Right kidney (tissue), 9 donors: ENCODE measurements around the gene CPN2.

Source experiments
- DNase-seq: peaks from one replicate; pipeline ENCODE4 v3.0.0-alpha.2; 2016
- long read RNA-seq, 8 donors: transcript quantifications; one replicate each; lab custom pipeline, GENCODE V29; 2026

The CPN2 gene
- long read RNA-seq, donor 1, result 0 reads
- long read RNA-seq, donor 2, result 0 reads
- long read RNA-seq, donor 3, result 0 reads
- long read RNA-seq, donor 4, result 0 reads
- long read RNA-seq, donor 5, result 0 reads
- long read RNA-seq, donor 6, result 0 reads
- long read RNA-seq, donor 7, result 0 reads
- long read RNA-seq, donor 8, result 0 reads

DNA sequence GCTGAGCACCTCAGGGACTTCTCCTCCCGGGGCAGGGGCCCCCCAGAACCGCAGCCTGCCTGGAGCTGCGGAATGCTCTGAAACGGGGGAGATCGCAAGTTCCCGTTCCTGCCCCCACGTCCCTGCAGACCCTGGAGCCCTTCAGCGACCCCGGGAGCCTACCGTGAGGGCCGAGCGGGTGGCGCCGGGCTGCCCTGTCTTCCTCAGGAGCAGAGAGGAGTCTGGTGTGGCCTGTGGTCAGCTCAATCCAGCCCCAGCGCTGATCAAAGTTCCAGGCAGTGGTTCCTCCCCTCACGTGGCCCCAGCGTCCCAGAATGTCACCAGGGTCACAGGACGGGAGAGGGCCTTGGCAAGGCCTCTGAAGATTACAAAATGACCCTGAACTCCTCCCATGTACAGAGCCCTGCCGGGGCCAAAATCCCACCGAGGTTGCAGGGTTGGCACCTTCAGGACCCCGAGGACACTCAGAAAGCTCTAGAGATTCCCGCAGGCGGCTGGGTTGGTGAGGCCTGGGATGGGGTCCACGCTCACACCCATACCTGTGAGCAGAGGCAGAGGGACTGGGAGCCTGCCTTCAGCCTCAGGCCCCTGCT lies at the start of gene CPN2:
Gene CPN2 (minus strand): TSS at position 249 of the 593 bp plus-strand sequence. CDS start 8,626 bp downstream, outside the sequence.
- DNase-seq, result no peak

DNA sequence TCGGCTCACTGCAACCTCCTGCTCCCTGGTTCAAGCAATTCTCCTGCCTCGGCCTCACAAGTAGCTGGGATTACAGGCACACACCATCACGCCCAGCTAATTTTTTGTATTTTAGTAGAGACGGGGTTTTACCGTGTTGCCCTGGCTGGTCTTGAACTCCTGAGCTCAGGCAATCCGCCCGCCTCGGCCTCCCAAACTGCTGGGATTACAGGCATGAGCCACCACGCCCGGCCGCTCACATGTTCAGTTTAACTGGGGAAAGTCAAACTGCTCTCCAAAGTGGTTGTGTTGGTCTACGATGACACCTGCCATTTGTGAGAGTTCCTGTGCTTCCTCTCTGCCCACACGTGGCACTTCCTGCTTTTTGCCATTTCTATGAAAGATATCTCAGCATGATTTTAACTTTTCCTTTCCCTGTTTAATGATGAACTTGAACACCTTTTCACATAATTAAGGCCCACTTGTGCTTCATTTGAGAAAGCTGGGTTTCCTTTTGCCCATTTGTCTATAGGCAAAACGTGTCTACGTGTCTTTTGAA lies 48.8 kb upstream of the CPN2 start:
- DNase-seq, result no peak

- DNase-seq, result no peak
Observed at GRCh38 chr3:194399166-194399565, 48.0 kb upstream of the CPN2 start, which contains the start of gene GP5. Gene GP5, minus strand, starts transcription at chr3:194399266. Its CDS starts 984 bp downstream, at chr3:194398282.

DNA sequence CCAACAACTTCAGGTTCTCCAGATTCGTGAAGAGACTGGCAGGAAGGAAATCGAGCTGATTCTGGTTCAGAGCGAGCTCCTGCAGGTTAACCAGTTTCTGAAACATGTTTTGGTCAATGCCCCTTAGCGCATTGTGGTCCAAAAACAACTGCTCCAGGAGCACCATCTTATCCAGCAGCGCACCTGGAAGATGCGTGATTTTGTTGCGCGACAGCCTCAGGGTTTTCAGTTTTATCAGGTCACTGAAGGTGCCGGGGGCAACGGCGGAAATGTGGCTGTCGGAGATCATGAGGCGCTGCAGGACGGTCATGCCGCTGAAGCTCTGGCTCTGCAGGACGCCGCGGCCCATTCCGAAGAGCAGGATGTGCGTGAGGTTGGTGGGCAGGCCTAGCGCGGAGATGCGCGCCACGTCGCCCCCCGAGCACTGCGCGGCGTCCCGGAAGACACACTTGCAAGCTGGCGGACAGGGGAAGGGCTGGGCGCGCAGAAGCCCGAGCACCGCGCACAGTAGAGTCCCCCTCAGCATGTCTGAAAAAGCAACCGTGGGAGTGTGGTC lies 46.7 kb upstream of the CPN2 start:
- peak; percentile 65 for DNase-seq

DNA sequence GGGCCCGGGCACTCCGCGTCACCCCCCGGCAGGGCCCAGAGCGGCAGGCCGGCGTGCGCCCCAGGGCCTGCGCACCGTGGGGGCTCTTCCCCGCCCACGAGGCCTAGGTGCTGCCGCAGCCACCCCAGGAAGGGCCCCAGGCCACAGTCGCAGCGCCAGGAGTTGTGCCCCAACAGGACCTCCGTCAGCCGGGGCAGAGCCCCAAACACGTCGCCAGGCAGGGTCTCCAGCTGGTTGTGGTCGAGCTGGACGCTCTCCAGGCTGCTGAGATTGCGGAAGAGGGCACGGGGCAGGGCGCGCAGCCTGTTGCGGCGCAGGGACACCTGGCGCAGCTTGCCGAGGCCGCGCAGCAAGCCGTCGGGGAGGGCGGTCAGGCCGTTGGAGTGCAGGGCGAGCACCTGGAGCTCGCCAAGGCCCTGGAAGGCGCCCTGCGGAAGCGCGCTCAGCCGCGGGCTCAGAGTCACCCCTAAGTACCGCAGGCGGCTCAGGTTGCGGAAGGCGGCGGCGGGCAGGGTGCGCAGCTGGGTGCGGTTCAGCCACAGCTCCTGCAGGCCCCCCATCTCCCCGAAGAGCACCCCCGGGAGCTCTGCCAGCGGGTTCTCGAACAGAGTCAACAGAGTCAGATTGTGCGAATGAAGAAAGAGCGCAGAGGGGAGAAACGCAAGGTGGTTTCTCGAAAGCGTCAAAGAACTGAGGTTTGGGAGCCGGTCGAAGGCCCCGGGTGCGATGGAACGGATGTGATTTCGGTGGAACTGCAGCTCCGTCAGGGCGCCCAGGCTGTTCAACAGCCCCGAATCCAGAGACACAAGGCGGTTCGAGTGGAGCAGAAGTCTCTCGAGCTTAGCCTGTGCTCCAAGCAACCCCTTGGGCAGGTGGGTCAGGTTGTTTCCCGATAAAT lies 46.0 kb upstream of the CPN2 start:
- peak; percentile 71 for DNase-seq

DNA sequence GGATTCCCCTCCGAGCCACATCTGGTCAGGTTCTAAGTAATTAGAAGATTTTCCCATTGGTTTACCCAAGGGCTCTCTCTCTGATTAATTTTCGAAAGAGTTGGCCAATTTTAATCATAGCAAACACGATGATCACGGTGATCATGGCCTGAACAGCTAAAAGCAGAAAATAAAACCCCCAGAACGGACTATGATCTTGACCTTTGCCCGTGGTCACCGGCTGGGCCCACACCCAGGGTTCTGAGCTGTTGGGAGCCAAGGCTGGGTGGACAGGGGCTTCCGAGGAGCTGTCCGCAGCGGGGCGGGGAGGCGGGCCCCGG lies 45.4 kb upstream of the CPN2 start:
- no peak for DNase-seq

DNA sequence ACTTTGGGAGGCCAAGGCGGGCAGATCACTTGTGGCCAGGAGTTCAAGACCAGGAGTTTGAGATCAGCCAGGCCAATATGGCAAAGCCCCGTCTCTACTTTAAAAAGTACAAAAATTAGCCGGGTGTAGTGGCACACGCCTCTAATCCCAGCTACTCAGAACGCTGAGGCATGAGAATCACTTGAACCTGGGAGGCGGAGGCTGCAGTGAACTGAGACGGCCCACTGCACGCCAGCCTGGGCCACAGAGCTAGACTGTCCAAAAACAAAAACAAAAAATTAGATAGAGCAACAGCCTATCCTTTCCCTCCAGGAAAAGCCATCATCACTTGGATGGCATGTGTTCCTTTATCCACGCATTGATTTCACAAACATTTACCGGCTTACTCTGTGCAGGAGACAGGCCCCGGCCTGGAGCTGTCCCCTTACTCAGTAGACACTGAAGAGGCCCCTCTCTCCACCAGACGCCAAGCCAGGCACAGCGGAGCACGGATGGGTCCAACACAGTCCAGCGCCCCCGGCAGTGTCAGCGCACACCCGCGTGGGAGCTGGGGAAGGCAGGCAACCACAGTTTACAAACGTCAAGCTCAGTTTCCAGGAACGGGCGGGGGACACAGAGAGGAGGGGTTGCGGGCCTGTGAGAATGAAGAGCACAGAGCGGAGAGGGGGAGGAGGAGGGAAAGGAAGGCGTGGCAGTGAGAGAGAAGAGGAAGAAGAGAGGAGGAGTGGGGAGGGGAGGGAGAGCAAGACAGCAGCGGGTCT lies 44.8 kb upstream of the CPN2 start:
- DNase-seq, result peak; percentile 70

DNA sequence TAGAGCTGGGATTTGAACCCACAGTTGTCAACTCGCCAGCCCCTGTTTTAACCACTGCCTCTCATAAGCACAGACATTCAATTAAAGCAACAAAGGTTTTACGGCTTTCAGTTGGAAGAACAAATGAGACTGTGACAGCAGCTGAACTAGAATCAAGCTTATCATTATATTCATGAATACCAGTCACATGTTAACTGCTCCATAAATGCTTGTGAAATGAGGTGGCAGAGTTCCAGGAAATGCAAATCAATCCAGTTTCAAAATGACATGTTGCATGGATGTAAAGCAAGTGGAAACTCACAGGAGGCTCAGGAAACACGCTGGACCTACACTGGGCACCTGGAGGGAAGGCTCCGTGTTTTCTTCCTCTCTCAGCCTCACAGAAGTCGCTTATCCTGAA lies 44.1 kb upstream of the CPN2 start:
- DNase-seq, result peak; percentile 26

DNA sequence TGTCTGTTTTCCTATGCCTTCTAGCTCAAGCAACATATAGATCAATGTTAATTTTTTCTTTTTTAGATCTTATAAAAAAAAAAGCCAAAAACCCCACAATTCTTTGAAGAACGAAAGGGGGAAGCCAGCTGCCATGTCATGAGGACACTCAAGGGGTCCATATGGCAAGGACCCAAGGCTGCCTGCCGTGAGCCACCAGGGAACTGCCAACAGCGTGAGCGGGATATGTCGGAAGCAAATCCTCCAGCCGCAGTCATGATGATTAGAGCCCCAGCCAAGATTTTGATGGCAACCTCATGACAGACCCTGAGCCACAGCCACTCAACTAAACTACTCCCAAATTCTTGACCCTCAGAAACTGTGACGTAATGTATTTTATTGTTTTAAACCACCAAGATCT lies 41.4 kb upstream of the CPN2 start:
- DNase-seq, result no peak

- DNase-seq, result no peak
Observed at GRCh38 chr3:194390835-194391234, 39.7 kb upstream of the CPN2 start.

DNA sequence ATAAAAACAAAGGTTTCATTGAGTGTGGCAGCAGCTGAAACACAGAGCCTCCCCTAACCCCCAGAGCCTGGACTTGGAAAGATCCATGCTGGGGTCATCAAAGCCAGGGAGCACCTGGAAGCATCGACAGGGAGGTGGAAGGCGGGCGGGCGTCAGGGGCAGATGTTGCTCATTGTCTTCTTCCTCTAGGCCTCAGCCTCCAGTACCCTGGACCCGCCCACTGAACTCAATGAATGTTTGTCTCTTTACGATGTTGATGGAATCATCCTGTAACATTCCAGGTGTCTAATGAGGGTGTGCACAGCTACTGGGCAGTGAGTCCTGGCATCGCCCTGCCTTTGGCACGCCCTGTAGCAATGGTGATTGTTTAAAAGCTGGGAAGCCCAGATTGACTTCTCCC lies 38.1 kb upstream of the CPN2 start:
- DNase-seq, result no peak

DNA sequence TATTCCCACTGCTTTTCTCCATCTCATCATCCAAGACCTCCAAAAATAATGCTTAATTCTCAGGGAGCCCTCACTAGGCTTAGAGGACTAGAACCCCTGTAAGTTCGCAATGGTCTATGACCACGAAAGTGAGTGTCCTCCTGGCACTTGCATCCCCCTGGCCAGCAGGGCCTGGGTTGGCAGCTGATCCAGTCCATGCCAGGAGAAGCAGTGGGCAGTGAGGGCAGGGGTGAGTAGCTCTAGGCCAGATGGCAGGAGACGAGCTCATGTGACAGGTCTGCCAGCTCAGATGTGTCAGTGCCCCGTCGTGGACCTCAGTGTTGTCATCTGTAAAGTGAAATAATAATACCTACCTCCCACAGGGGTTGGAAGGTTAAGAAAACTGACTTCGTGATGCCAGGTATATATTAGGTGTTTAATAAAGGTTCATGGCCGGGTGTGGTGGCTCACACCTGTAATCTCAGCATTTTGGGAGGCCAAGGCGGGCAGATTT lies 36.8 kb upstream of the CPN2 start:
- DNase-seq, result no peak

- DNase-seq, result no peak
Observed at GRCh38 chr3:194387276-194387675, 36.1 kb upstream of the CPN2 start.

GRCh38 chr3:194386648-194387047 lies 35.5 kb upstream of the CPN2 start:
- DNase-seq, result no peak

DNA sequence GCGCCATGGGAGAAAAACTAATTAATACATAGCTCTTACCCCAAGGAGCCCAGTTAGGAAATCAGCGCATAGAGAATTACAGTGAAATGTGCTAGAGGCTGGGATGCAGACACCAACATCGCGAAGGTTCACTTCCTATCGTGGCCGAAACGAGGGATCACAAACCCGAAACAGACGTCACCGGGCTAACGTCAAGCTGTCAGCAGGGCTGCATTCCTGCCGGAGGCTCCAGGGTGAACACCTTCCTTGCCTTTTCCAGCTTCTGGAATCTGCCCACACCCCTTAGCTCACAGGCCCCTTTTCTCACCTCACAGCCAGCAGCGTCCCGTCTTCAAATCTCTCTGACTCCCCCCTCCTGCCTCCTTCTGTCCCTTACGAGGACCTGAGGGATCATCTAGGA lies 34.9 kb upstream of the CPN2 start:
- no peak for DNase-seq

DNA sequence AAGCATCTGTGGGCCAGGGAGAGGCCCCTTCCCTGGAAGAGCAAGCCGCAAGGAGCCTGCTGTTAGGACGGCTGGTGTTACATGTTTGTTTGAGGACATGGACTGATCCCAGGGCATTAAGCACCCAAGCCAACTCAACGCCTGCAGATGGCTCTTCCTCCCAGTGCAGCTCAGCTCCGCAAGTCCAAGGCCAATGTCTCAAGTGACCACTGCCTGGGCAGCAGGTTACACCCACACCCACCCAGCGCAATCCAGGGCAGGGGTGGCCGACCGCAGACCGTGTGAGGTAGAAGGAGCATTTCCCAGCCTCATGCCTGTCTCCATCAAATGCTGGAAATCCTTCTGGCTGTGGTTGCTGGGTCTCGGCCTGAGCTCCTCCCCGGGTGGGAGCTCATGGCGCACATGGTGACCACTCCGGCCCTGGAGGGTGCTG lies 33.5 kb upstream of the CPN2 start:
- DNase-seq, result no peak

DNA sequence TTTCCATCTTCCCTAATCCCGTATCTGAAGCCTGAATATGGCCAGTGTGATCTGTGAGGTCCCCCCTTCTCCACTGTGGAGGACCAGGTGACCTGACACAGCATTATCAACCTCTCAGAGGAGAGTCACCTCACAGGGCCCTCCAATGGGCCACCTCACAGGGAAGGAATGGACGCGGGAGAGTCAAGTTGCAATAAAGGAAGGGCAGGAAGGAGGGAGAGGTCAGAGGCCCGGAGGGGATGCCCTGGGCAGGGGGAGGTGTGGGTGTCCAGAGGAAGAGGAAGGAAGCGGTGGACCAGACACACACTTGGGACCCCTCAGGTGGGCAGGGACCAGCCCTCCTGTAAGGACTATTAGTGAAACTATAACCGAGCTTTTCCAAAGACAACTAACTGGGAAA lies 33.0 kb upstream of the CPN2 start:
- DNase-seq, result no peak

- no peak for DNase-seq
Observed at GRCh38 chr3:194383276-194383940, 32.3 kb upstream of the CPN2 start.

GRCh38 chr3:194382892-194383223 lies 31.7 kb upstream of the CPN2 start:
- no peak for DNase-seq

- DNase-seq, result no peak
Observed at GRCh38 chr3:194382196-194382891, 31.2 kb upstream of the CPN2 start.

GRCh38 chr3:194381460-194381875 lies 30.3 kb upstream of the CPN2 start:
- DNase-seq, result no peak
